ENCODE results near the gene KCND3. TPM values are rescaled to one million over a fixed set of nuclear protein-coding genes. Genes with fewer than 3 reads are reported as not detected.

Gene KCND3
- total and polyA plus RNA-seq, 2 of the 4 experiments (the other 2 are of a cell fraction): under 0.01 to 0.03 TPM

- Histone ChIP-seq H2AFZ (replicated peaks; ENCODE audit: low read length, poor library complexity) (no peak overlapping the region), H3K18ac (ENCODE audit: low read depth, low read length) (no peak overlapping the region), H3K27me3 (ENCODE audit: control insufficient read depth, insufficient read depth, low read length) (peaks cover 6% of the 10 kb centered on the region; the same call in 1 of the 2 replicates), H3K4me2 (ENCODE audit: low read depth, low read length) (no peak overlapping the region), H4K91ac (ENCODE audit: insufficient read depth, low read depth, low read length) (no peak overlapping the region), H3K27ac (ENCODE audit: insufficient read depth, low read length) (no peak overlapping the region), H3K9me1 (ENCODE audit: insufficient read depth, low read length) (no peaks in the 10 kb centered on the region; the same call in 1 of the 2 replicates), H3K4me1 (ENCODE audit: control insufficient read depth, insufficient read depth, low read length) (no peaks in the 10 kb centered on the region), H2BK120ac (ENCODE audit: low read depth, low read length) (no peak overlapping the region), H3K4me3 (ENCODE audit: insufficient read depth, low read depth, low read length) (no peak overlapping the region), H2BK5ac (ENCODE audit: low read depth, low read length, poor library complexity, severe bottlenecking) (no peak overlapping the region), H3K9ac (ENCODE audit: low read depth, low read length) (no peak overlapping the region), H3K36me3 (ENCODE audit: control insufficient read depth, insufficient read depth, low read length) (no peaks in the 10 kb centered on the region), H3K23ac (ENCODE audit: low read depth, low read length) (no peak overlapping the region), H2BK15ac (ENCODE audit: low read depth, low read length) (no peak overlapping the region), H3K9me3 (ENCODE audit: control insufficient read depth, insufficient read depth, low read length) (no peaks in the 10 kb centered on the region), H3K4ac (ENCODE audit: low read depth, low read length) (no peak overlapping the region), H2BK20ac (ENCODE audit: low read depth, low read length) (no peak overlapping the region), H4K20me1 (ENCODE audit: insufficient read depth, low read length) (no peaks in the 10 kb centered on the region), H4K8ac (ENCODE audit: low read depth in 2 of 2, low read length in 2 of 2) (no peak overlapping the region), H2AK9ac (replicated peaks; ENCODE audit: low read depth, low read length, poor library complexity) (no peak overlapping the region), H3K14ac (replicated peaks; ENCODE audit: low read depth, low read length) (no peak overlapping the region), H3K56ac (ENCODE audit: extremely low read depth, insufficient read depth, low read length) (no peak overlapping the region), H4K5ac (ENCODE audit: low read depth, low read length) (no peak overlapping the region), H2AK5ac (ENCODE audit: low read depth, low read length) (no peak overlapping the region), H3K79me1 (ENCODE audit: low read depth in 1 of 2, low read length in 2 of 2) (no peaks in the 10 kb centered on the region)
- ChIA-PET POLR2A (ENCODE audit: unreplicated experiment) (no interaction called here), CTCF (no interaction called here)
- in situ Hi-C loops (cut with MboI; ENCODE audit: low sequenced_read_pairs): no loop called here
- dilution Hi-C loops (cut with HindIII; ENCODE audit: low sequenced_read_pairs, unreplicated experiment): no loop called here
- intact Hi-C loops (cut with micrococcal nuclease): no loop called here
- TF ChIP-seq RAD21 (IDR thresholded peaks at IDR 0.05; ENCODE audit: low read length) (no peak), ELK1 (IDR thresholded peaks at IDR 0.05; ENCODE audit: borderline replicate concordance, low read depth, low read length) (no peak), NFE2L2 (IDR thresholded peaks at IDR 0.05; ENCODE audit: low read depth, low read length) (no peak), SMC3 (IDR thresholded peaks at IDR 0.05; ENCODE audit: low read depth, low read length) (no peak), POLR2A (IDR thresholded peaks at IDR 0.05; ENCODE audit: low read depth, low read length) (no peak), BHLHE40 (IDR thresholded peaks at IDR 0.05; ENCODE audit: low read depth, low read length) (no peak)
- no CpG with 5 or more reads among the region's 4 CpGs for WGBS, 2 experiments (ENCODE audit: extremely low coverage in 2 of 2, insufficient read length in 1 of 2)
- no TSS peak for BruUV-seq (replicated peaks)
- ATAC-seq (ENCODE audit: low read depth): no peak
- DNase-seq: no peak
These were observed 86.2 kb downstream of the KCND3 start for GRCh38 chr1:111903148-111903870.

Measured in IMR-90 (cell line).